Muscle of back (tissue), 11 donors: ENCODE data around the gene ADGRL3. TPM values are rescaled to one million over a fixed set of nuclear protein-coding genes. Genes with fewer than 3 reads are reported as not detected.

Experiments used
- DNase-seq, 3 donors: peaks; one replicate each; pipeline versions ENCODE4 v3.0.0 to v3.0.0-alpha.2; 2013
- polyA plus RNA-seq, 10 donors: library from polyadenylated mRNA; unstranded; fragments of 120-200 nt; gene quantifications; one replicate each; pipeline ENCODE4 v1.2.1, GENCODE V29; 2013; ENCODE audit not compliant: insufficient read length in 10 of 10

Gene ADGRL3
- polyA plus RNA-seq, 10 donors, result 20.7 to 27.5 (median 23.7) TPM

- peak in 2 of 3 donors; percentile 6 to 25 for DNase-seq
Measured at GRCh38 chr4:61992351-61992750, 792.2 kb downstream of the ADGRL3 start.

- DNase-seq, result peak in 1 of 3 donors; percentile 18
Measured at GRCh38 chr4:61994036-61994435, 793.9 kb downstream of the ADGRL3 start.

DNA sequence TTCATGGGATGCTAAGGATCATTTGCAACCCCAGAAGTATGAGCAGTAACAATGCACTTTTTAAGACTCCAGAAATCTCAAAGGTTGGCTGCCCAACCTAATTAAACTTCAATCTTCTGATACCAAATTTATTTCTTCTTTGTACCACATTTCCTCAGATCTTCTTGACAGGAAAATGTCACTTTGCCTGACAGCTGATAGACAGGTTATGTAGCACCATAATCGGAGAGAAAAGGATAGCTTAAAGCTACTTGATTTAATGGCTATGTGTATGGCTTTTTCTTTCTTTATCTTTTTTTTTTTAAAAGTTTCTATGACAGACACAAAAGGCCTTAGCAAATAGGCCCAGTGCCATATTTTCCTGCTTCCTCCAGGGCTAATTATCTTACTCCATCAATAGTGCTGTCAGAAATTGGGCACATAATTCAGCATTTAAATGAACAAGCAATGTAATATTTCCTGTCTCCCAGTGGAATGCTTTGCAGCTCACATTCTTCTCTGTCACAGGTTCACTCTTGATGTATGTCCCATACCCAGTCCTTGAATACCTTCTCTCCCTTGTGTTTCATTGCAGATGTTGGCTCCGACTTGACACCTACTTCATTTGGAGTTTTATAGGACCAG, 795.7 kb downstream of the ADGRL3 start:
- DNase-seq, result no peak

GRCh38 chr4:61996943-61997342, 796.8 kb downstream of the ADGRL3 start:
- DNase-seq, result no peak

DNA sequence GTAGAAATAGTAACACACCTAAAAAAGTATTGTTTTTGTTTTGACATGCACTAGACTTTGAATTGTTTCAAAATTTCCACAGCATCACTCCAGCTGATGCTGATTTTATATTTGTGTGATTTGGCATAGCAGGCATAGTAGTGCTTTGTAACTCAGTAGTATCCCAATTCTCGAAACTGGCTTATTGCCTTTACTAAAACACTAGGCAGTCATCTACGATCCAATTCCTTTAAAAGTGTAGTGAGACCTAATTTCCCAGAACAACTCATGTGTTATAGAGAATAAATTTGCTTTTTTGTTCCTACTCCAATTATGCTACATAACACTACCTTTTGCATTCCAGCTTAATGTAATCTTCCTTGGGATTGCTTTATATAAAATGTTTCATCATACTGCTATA, 797.7 kb downstream of the ADGRL3 start:
- peak in 2 of 3 donors; percentile 5 to 25 for DNase-seq

- no peak for DNase-seq
Measured at GRCh38 chr4:62003695-62004094, 803.6 kb downstream of the ADGRL3 start.

GRCh38 chr4:62004881-62005280, 804.8 kb downstream of the ADGRL3 start:
- DNase-seq, result no peak

DNA sequence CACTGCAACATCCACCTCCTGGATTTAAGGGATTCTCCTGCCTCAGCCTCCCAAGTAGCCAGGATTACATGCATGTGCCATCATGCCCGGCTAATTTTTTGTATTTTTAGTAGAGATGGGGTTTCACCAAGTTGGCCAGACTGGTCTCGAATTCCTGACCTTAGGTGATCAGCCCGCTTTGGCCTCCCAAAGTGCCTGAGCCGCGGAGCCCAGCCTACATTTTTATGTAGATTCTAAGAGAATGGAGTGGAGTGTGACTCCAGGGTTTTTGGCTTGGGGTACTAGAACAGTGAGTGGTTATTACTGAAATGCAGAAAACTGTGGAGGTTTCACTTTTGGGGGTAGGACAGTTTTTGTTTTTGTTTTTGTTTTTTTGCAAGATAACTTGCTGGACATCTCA, 806.0 kb downstream of the ADGRL3 start:
- DNase-seq, result no peak

- peak in 1 of 3 donors; percentile 24 for DNase-seq
Measured at GRCh38 chr4:62015043-62015739, 815.1 kb downstream of the ADGRL3 start.

DNA sequence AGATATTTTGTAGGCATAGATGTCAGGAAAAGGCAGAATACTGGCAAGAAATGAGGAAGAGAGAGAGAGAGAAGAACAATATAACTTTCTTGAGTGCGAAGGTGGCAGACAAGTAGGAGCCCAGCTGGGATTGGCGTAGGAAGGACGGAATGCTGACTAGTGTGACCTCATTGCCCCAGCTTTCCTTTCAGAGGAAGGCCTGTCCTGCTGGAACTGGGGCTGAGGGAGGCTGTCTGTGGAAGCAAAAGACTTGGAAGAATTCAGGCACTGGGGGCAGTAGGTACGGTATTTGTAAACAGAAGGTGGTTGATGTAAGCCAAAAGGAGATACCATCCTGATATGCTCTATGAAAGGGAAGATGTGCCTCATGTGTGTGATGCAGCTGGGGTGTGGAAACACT, 818.4 kb downstream of the ADGRL3 start:
- no peak for DNase-seq

DNA sequence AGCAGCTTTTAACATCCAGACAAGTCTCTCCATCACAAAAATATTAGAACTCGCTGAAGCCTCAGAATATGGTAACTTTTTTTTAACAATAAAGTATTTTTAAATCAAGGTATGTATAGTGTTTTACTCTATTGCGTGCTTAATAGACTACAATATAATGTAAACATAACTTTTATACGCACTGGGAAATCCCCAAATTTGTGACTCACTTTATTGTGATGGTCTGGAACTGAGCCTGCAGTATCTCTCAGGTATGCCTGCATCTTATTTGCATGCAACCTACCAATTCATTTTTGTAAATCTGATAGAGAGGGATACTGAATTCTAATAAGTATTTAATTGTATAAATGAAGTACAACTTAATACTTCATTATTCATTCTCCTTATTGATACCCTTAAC, 823.5 kb downstream of the ADGRL3 start:
- DNase-seq, result no peak

DNA sequence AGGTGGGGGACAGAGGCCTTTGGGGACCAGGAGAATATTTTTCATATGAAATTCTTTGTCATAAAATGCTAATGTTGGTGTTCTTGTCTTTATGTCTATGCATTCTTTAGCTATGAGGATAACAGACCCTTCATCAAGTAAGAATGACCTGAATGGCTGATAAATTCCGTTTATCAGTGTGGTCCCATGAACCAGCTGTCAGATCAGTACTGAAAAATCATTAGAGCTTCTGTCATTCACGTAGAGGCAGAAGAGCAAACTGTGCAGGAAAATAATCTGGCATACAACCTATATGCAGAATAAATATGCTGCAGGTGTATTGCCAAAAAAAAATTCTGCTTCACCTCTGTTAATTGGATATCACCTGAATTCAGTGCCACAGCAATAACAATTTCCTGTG, 828.6 kb downstream of the ADGRL3 start:
- no peak for DNase-seq

GRCh38 chr4:62030958-62031357, 830.8 kb downstream of the ADGRL3 start:
- DNase-seq, result no peak

GRCh38 chr4:62037571-62037970, 837.4 kb downstream of the ADGRL3 start:
- DNase-seq, result no peak

DNA sequence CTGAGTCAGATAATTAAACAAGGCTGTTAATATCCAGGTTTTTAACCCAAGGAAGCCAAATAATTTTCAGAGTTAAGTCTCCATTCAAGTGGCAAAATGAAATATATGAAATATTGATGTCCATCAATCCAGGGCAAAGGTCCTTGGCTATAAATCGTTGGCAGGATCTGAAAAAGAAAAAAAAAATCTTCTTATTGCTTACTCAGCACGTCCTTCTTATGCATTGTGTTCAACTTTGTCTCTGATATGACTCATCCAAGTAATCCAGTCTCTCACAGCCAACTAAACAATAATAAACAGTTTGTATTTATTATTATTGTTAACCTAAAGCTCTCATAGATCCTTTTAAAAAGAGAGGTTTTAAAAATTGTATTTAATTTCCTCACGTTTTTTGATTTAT, 851.2 kb downstream of the ADGRL3 start:
- DNase-seq, result no peak

DNA sequence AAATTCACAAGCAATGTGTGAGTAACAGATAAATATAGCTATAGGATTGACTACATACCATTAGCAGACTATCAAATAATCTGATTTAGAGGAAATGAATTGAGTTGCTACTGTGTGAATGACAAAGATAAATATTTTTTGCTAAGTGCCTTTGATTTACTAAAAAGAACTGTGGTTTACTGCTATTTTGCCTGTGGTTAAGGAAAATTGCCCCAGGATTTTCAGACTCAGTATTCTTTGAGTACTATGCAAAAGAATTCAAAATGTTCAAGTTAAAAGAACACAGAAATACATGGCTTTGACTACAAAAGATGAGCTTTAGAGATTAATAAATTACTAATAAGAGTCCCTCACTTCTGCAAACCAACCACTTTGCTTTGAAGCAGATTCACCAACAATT, 853.8 kb downstream of the ADGRL3 start:
- no peak for DNase-seq

- no peak for DNase-seq
Measured at GRCh38 chr4:62057031-62057430, 856.9 kb downstream of the ADGRL3 start.

DNA sequence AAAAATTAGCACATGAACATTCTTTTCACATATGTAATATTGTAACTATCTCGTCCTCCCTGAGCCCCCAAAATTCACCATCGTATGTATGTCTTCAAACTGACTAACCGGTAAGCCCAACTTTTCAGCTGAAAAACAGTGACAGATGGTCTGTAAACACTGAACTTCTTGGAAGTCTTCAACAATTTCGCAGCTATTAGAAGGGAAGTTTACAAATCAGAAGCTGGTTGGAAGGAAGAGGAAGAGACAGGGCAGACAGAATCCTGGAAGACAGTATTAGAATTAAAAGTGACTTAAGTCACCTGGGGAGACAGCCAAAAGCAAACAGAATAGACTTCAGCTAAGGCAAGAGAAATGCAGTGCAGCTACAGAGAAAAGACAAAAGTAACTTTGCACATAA, 858.4 kb downstream of the ADGRL3 start:
- DNase-seq, result peak in 2 of 3 donors; percentile 30 to 56

- DNase-seq, result no peak
Measured at GRCh38 chr4:62070291-62070852, 870.2 kb downstream of the ADGRL3 start.

DNA sequence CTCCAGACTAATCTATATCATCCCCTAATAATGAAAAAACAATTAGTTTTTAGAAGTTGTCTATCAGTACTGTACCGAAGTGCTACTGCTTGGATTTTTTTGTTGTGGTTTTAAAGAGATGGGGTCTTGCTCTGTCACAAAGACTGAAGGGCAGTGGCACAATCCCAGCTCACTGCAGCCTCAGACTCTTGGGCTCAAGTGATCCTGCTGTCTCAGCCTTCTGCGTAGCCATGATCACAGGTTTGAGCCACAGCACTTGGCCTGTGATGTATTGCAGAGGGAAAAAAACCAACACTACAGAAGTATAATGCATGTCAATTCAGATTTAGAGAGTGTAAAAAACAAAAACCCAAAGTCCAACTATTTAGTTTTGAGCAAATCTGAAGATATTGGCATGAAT, 875.0 kb downstream of the ADGRL3 start:
- DNase-seq, result no peak

GRCh38 chr4:62075521-62075920, 875.4 kb downstream of the ADGRL3 start:
- DNase-seq, result no peak

GRCh38 chr4:62077406-62077805, 877.3 kb downstream of the ADGRL3 start:
- DNase-seq, result no peak

- no peak for DNase-seq
Measured at GRCh38 chr4:62080431-62080830, 880.3 kb downstream of the ADGRL3 start.
